Measurements from ENCODE around the gene SLC7A7.
"Not testable (repeated sequence)": the region's sequence is repeated elsewhere in the genome, so short reads cannot be mapped to it uniquely, and the experiment has no call there.

Gene SLC7A7

GRCh38 chr14:22814941-22815713 is at the start of gene SLC7A7:
Gene SLC7A7, minus strand, starts transcription at chr14:22815435. Its CDS starts 2,037 bp downstream, at chr14:22813398.
- no peak for DNase-seq (ENCODE audit: low read depth)

GRCh38 chr14:22864979-22865378 is 49.7 kb upstream of the SLC7A7 start:
- DNase-seq (ENCODE audit: low read depth), result no peak

GRCh38 chr14:22861651-22862050 is 46.4 kb upstream of the SLC7A7 start:
- no peak for DNase-seq (ENCODE audit: low read depth)

- DNase-seq (ENCODE audit: low read depth), result not testable (repeated sequence)
These were observed 45.1 kb upstream of the SLC7A7 start for GRCh38 chr14:22860377-22860776.

DNA sequence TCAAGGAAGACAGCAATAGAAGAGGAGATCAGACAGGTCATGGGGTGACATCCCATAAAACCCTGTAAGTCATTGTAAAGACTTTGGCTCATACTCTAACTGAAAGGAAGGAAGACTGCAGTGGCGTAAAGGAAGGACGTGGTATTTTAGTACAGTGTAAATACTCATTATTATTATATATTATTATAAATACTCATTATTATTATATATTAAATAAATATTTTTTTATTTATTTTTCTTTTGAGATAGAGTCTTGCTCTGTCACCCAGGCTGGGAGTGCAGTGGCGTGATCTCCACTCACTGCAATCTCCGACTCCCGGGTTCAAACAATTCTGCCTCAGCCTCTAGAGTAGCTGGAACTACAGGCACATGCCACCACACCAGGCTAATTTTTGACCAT is 41.2 kb upstream of the SLC7A7 start:
- no peak for DNase-seq (ENCODE audit: low read depth)

- no peak for DNase-seq (ENCODE audit: low read depth)
These were observed 39.9 kb upstream of the SLC7A7 start for GRCh38 chr14:22854963-22855724.

- not testable (repeated sequence) for DNase-seq (ENCODE audit: low read depth)
These were observed 39.1 kb upstream of the SLC7A7 start for GRCh38 chr14:22854296-22854695.

GRCh38 chr14:22852940-22853767 is 37.9 kb upstream of the SLC7A7 start:
- peak; percentile 81 for DNase-seq (ENCODE audit: low read depth)

GRCh38 chr14:22852599-22852939 is 37.3 kb upstream of the SLC7A7 start:
- no peak for DNase-seq (ENCODE audit: low read depth)

DNA sequence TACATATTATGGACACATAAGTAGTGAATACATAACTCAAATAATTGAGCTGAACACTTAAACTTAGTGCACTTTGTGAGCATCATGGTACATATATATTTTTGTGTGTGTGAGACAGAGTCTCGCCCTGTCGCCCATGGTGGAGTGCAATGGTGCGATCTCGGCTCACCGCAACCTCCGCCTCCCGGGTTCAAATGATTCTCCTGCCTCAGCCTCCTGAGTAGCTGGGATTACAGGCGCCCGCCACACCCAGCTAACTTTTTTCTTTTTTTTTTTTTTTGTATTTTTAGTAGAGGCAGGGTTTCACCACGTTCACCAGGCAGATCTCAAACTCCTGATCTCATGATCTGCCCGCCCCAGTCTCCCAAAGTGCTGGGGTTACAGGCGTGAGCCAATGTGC is 36.9 kb upstream of the SLC7A7 start:
- DNase-seq (ENCODE audit: low read depth), result not testable (repeated sequence)

- DNase-seq (ENCODE audit: low read depth), result peak; percentile 91
These were observed 35.9 kb upstream of the SLC7A7 start for GRCh38 chr14:22850944-22851764.

DNA sequence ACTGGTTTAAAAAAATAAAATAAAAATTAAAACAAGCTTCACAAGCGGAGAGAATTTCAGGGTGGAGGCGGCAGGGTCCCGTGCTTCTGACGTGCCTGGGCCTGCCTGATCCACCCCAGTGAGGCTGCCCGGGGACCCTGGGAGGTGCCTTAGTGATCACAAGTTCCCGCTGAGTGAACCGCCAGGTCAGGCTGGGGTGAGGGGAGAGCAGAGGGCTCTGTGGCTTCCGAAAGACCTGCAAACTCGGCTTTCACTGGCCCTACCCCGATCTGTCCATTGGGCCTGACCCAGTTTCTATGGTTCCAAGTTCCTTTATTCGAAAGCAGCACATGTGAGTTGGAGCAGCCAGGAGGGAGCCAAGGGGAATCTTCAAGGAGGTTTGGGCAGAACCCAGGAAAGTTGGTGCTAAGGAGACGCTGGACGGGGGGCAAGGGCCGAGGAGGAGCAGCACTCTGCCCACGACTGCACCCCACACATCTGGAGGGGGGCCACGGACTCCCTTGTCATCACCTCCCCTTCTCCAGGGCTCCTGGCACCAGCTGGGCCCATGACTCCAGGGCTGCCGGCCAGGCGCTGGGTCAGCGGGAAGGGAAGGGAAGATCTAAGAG is 34.1 kb upstream of the SLC7A7 start:
- peak; percentile 82 for DNase-seq (ENCODE audit: low read depth)

- DNase-seq (ENCODE audit: low read depth), result peak; percentile 96
These were observed 33.3 kb upstream of the SLC7A7 start for GRCh38 chr14:22848351-22849164.

GRCh38 chr14:22847661-22848341 is 32.6 kb upstream of the SLC7A7 start:
- DNase-seq (ENCODE audit: low read depth), result no peak

- no peak for DNase-seq (ENCODE audit: low read depth)
These were observed 31.6 kb upstream of the SLC7A7 start for GRCh38 chr14:22846811-22847307.

DNA sequence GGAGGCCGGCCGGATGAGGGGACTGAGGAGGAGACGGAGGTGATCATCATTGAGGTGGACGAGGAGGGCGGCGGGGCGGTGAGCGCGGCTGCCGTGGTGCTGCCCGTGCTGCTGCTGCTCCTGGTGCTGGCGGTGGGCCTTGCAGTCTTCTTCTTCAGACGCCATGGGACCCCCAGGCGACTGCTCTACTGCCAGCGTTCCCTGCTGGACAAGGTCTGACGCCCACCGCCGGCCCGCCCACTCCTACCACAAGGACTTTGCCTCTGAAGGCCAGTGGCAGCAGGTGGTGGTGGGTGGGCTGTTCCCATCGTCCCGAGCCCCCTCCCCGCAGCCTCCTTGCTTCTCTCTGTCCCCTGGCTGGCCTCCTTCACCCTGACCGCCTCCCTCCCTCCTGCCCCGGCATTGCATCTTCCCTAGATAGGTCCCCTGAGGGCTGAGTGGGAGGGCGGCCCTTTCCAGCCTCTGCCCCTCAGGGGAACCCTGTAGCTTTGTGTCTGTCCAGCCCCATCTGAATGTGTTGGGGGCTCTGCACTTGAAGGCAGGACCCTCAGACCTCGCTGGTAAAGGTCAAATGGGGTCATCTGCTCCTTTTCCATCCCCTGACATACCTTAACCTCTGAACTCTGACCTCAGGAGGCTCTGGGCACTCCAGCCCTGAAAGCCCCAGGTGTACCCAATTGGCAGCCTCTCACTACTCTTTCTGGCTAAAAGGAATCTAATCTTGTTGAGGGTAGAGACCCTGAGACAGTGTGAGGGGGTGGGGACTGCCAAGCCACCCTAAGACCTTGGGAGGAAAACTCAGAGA is 30.8 kb upstream of the SLC7A7 start:
- no peak for DNase-seq (ENCODE audit: low read depth)

DNA sequence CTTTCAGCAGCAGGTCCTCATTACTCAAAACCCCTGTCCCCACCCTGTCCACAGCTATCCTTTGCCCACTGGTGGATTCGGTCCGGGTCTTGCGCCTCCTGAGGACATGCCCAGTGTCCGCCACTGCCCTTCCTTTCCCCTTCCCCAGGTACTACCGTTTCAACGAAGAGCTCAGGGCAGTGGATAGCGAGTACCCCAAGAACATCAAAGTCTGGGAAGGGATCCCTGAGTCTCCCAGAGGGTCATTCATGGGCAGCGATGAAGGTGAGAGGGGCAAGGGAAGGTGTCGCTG is 29.8 kb upstream of the SLC7A7 start:
- no peak for DNase-seq (ENCODE audit: low read depth)

DNA sequence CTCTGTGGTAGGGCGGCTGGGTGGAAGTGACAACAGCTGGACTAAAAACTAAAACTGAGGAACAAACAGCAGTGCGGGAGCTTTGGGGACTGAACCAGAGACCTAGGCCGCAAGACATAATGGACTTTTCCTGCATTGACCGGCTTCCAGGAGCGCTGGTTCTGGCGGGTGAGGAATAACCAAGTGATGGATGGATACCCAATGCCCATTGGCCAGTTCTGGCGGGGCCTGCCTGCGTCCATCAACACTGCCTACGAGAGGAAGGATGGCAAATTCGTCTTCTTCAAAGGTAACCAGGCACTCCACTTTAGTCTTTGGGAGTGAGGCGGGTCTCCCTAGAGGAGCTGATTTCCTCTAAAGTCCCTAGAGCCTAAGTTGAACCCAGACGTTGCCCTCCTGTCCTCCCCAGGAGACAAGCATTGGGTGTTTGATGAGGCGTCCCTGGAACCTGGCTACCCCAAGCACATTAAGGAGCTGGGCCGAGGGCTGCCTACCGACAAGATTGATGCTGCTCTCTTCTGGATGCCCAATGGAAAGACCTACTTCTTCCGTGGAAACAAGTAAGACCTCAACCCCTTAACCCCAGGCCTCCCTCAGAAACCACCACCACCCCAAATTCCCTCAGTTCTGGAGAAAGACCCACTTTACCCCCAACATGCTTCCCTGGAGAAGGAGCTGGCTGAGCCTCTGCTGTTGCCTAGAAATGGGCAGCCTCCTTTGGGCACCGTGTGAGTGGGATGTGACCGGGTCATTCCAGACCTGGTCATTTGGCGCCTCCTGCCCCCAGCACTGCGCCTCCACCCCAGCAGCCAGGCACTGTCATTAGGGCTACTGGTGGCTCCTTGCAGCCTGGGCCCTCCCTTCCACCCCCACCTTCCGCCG is 29.2 kb upstream of the SLC7A7 start:
- no peak for DNase-seq (ENCODE audit: low read depth)
